Kidney (tissue), 14 donors: Measurements from ENCODE around the gene SVIL. TPM values are rescaled to one million over a fixed set of nuclear protein-coding genes. Genes with fewer than 3 reads are reported as not detected.

ENCODE experiments used
- DNase-seq, 5 donors: peaks; one replicate each; pipeline ENCODE4 v3.0.0-alpha.2; 2013 to 2020
- FAIRE-seq: peaks from 2 replicates; lab custom pipeline; 2012; peaks lifted over from hg19 to GRCh38; lab: Jason Lieb, UNC
- H3K27ac ChIP-seq, 2 donors: one replicate each; pipeline ENCODE4 v1.7.0; 2013; ENCODE audit warnings: low read depth in 2 of 2, low read length in 2 of 2, inconsistent platforms in 1 of 2
- H3K27me3 ChIP-seq: one replicate; pipeline ENCODE4 v1.7.1; 2013; ENCODE audit warnings: low read length, inconsistent platforms; ENCODE audit not compliant: control insufficient read depth, insufficient read depth
- H3K36me3 ChIP-seq, 3 donors: one replicate each; pipeline versions ENCODE4 v1.7.0 to v1.7.1; 2013; ENCODE audit warnings: low read length in 3 of 3, control low read depth in 1 of 3, inconsistent platforms in 1 of 3; ENCODE audit not compliant: insufficient read depth in 3 of 3, control insufficient read depth in 2 of 3
- H3K4me1 ChIP-seq, 3 donors: one replicate each; pipeline versions ENCODE4 v1.7.0 to v1.7.1; 2013; ENCODE audit warnings: low read length in 3 of 3, inconsistent platforms in 1 of 3, low read depth in 1 of 3; ENCODE audit not compliant: control insufficient read depth in 2 of 3, insufficient read depth in 2 of 3
- H3K4me3 ChIP-seq, 3 donors: one replicate each; pipeline versions ENCODE4 v1.7.0 to v1.8.1; 2013; ENCODE audit warnings: low read length in 3 of 3, control low read depth in 1 of 3, inconsistent platforms in 1 of 3
- H3K9ac ChIP-seq, 3 donors: one replicate each; pipeline versions ENCODE4 v1.7.0 to v1.7.1; 2013; ENCODE audit warnings: low read length in 3 of 3, control low read depth in 1 of 3, inconsistent platforms in 1 of 3
- H3K9me3 ChIP-seq, 3 donors: one replicate each; pipeline versions ENCODE4 v1.7.0 to v1.7.1; 2013; ENCODE audit warnings: low read length in 3 of 3, control low read depth in 1 of 3, inconsistent platforms in 1 of 3; ENCODE audit not compliant: control insufficient read depth in 2 of 3, insufficient read depth in 1 of 3
- intact Hi-C: fragments of 100-400 bp; cut with DNase I; formaldehyde crosslinking; loops from one replicate; pipeline ENCODE4 v1.11.1; 2022
- polyA plus RNA-seq: library from polyadenylated mRNA; stranded (reverse); fragments of 350-450 nt; fragmentation: Illumina TruSeq; extraction: RNeasy Lipid Tissue Mini Kit (QIAGEN cat#74804); gene quantifications from one replicate; pipeline ENCODE4 v1.2.3, GENCODE V29; 2014; ENCODE audit warnings: low read depth, low replicate concordance; ENCODE audit not compliant: insufficient read depth
- total RNA-seq: library from RNA; stranded (reverse); fragmentation: NEBNext Ultra II Directional; extraction: Animal tissue kit (Norgen Biotek cat#: 25700); gene quantifications from one replicate; pipeline ENCODE4 v1.2.1, GENCODE V29; 2021
- TF ChIP-seq, protein P1 (sequence below): IDR thresholded peaks from 3 replicates; pipeline ENCODE4 v1.5.1; 2012; ENCODE audit warnings: mild to moderate bottlenecking, moderate library complexity, borderline replicate concordance; ENCODE audit not compliant: insufficient read depth; ENCODE audit errors: extremely low read depth
- donor health status: control.
- donor health status: control.
- donor health status: control.
- donor health status: control.
- donor health status: control.
- donor health status: DM: yes; HTN: yes; CAD: no.
- donor health status: Normal renal cell carcinoma (clear cell type).

SVIL gene
- total and polyA plus RNA-seq, 2 donors from 2014 or later = 7.4 to 94.4 TPM

DNA sequence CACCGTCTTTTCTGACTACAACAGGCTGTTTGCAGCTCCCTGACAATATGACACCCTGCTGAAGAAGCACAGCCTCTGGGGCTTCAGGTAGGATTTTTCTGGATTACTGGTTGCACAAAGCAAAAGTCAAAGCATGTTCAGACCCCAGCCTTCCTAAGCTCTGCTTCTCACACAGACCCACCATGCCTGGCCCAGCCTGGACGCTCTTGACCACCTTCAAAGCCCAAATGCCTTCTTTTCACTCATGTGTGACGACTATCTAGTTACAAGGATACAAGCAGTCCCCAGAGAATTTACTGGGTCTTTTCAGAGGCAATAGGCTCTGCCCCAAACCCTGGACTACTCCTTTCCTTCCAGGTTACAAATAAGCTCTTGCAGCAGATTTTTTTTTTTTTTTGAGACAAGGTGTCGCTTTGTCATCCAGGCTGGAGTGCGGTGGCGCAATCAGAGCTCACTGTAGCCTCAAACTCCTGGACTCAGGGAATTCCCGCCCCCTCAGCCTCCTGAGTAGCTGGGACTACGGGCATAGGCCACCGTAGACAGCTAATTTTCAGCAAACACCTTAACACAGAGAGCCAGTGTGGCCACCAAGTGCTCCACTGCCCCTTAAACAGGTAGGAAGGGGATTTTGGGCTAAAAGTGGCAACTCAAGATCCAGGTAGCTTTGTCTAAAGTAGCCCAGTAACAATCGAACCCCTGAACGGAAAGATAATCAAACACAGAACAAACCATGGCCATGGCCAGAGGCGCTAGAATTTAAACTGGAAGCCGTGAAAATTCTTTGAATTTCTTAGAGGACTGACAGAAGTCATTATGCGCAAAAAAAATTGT is 16.2 kb downstream of the SVIL start:
- no peak overlapping the region for H3K4me3 ChIP-seq
- peaks cover 4 to 7% (median 6%) of the 10 kb centered on the region in 3 donors for H3K4me1 ChIP-seq
- no peaks in the 10 kb centered on the region for H3K9me3 ChIP-seq
- no peak overlapping the region for H3K9ac ChIP-seq
- no peaks in the 10 kb centered on the region for H3K27me3 ChIP-seq
- DNase-seq = peak in 4 of 5 donors; percentile 73 to 93 (median 84)
- H3K27ac ChIP-seq = peak overlapping the region in 1 of 2 donors; percentile 17
- intact Hi-C loops = no loop called here
- FAIRE-seq = no peak
- TF ChIP-seq, protein P1, sequence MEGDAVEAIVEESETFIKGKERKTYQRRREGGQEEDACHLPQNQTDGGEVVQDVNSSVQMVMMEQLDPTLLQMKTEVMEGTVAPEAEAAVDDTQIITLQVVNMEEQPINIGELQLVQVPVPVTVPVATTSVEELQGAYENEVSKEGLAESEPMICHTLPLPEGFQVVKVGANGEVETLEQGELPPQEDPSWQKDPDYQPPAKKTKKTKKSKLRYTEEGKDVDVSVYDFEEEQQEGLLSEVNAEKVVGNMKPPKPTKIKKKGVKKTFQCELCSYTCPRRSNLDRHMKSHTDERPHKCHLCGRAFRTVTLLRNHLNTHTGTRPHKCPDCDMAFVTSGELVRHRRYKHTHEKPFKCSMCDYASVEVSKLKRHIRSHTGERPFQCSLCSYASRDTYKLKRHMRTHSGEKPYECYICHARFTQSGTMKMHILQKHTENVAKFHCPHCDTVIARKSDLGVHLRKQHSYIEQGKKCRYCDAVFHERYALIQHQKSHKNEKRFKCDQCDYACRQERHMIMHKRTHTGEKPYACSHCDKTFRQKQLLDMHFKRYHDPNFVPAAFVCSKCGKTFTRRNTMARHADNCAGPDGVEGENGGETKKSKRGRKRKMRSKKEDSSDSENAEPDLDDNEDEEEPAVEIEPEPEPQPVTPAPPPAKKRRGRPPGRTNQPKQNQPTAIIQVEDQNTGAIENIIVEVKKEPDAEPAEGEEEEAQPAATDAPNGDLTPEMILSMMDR = no peak
- H3K36me3 ChIP-seq = no peaks in the 10 kb centered on the region

- intact Hi-C loops = no loop called here
- H3K27me3 ChIP-seq = no peaks in the 10 kb centered on the region
- no peaks in the 10 kb centered on the region for H3K36me3 ChIP-seq
- H3K9me3 ChIP-seq = no peaks in the 10 kb centered on the region
- TF ChIP-seq, protein P1 = no peak
- no peak overlapping the region for H3K9ac ChIP-seq
- no peak overlapping the region for H3K4me3 ChIP-seq
- H3K27ac ChIP-seq = peak overlapping the region in 1 of 2 donors; percentile 17
- DNase-seq (peak in 3 of 5 donors; percentile 33 to 82 (median 75)), FAIRE-seq (no peak)
- peaks cover 4 to 7% (median 6%) of the 10 kb centered on the region in 3 donors for H3K4me1 ChIP-seq
These were observed 16.9 kb downstream of the SVIL start for GRCh38 chr10:29617880-29618340.

- Histone ChIP-seq H3K4me1 (peaks cover 4 to 10% (median 7%) of the 10 kb centered on the region in 3 donors), H3K4me3 (no peak overlapping the region), H3K27ac (no peak overlapping the region), H3K9me3 (no peaks in the 10 kb centered on the region), H3K27me3 (no peaks in the 10 kb centered on the region), H3K9ac (no peak overlapping the region), H3K36me3 (no peaks in the 10 kb centered on the region)
- intact Hi-C loops = no loop called here
- TF ChIP-seq, protein P1 = no peak
- no peak for FAIRE-seq
- DNase-seq = no peak
These were observed 18.2 kb downstream of the SVIL start for GRCh38 chr10:29616542-29616941.
